ENCODE results near the gene CISD3.
A peak's percentile ranks its signal among the peaks of the same experiment; 100 is the strongest.

Gene CISD3

GRCh38 chr17:38777641-38778250 lies 47.6 kb downstream of the CISD3 start:
- peak; percentile 28 for DNase-seq (ENCODE audit: low spot score)

- no peak for DNase-seq (ENCODE audit: low spot score)
Measured at GRCh38 chr17:38779965-38780752, 50.0 kb downstream of the CISD3 start.

GRCh38 chr17:38783227-38783626 lies 53.1 kb downstream of the CISD3 start:
- no peak for DNase-seq (ENCODE audit: low spot score)
